IMR-90 (cell line): Measurements from ENCODE around the gene SPINK5. TPM values are rescaled to one million over a fixed set of nuclear protein-coding genes. Genes with fewer than 3 reads are reported as not detected.

Experiments used
- ATAC-seq: fragments of 200-7000 bp; cut with Tn5 transposase; 2 replicates; pipeline ENCODE4 v1.9.1; 2020; ENCODE audit warnings: low read depth, mild to moderate bottlenecking, moderate library complexity
- BruUV-seq: library from RNA; stranded (reverse); fragments of 400-500 nt; replicated peaks from 2 replicates; lab custom pipeline; 2021; lab: Mats Ljungman, UMichigan
- CTCF ChIA-PET: fragments of 300-600 bp; formaldehyde crosslinking; extraction: SDS; loops from one replicate; lab custom pipeline; 2021; ENCODE audit warnings: antibody characterized with exemption; lab: Yijun Ruan, JAX
- POLR2A ChIA-PET: fragments of 300-600 bp; sonication (Branson Sonifier 250); formaldehyde crosslinking; loops from one replicate; lab custom pipeline; 2022; ENCODE audit warnings: antibody characterized with exemption; ENCODE audit not compliant: unreplicated experiment; lab: Charles Lee
- DNase-seq: peaks from one replicate; pipeline ENCODE4 v3.0.0; 2013
- H2AFZ ChIP-seq: replicated peaks from 2 replicates; pipeline ENCODE3; 2013; ENCODE audit warnings: low read length, mild to moderate bottlenecking; ENCODE audit not compliant: poor library complexity
- H2AK5ac ChIP-seq: 2 replicates; pipeline ENCODE4 v1.6.1; 2013; ENCODE audit warnings: low read depth, low read length, inconsistent platforms
- H2AK9ac ChIP-seq: replicated peaks from 2 replicates; pipeline ENCODE3; 2013; ENCODE audit warnings: mild to moderate bottlenecking, low read depth, low read length, moderate library complexity; ENCODE audit not compliant: poor library complexity
- H2BK120ac ChIP-seq: 2 replicates; pipeline ENCODE4 v1.6.1; 2013; ENCODE audit warnings: low read depth, low read length, inconsistent platforms
- H2BK15ac ChIP-seq: 3 replicates; pipeline ENCODE4 v1.6.1; 2013; ENCODE audit warnings: low read depth, low read length, inconsistent platforms
- H2BK20ac ChIP-seq: 2 replicates; pipeline ENCODE4 v1.6.1; 2013; ENCODE audit warnings: low read depth, mild to moderate bottlenecking, inconsistent platforms, low read length, moderate library complexity
- H2BK5ac ChIP-seq: 2 replicates; pipeline ENCODE4 v1.6.1; 2013; ENCODE audit warnings: mild to moderate bottlenecking, low read depth, low read length, inconsistent platforms; ENCODE audit not compliant: poor library complexity, severe bottlenecking
- H3K14ac ChIP-seq: replicated peaks from 2 replicates; pipeline ENCODE4 v1.6.1; 2013; ENCODE audit warnings: low read depth, low read length, inconsistent platforms
- H3K18ac ChIP-seq: 2 replicates; pipeline ENCODE4 v1.6.1; 2013; ENCODE audit warnings: low read depth, low read length, control low read depth
- H3K23ac ChIP-seq: 2 replicates; pipeline ENCODE4 v1.6.1; 2013; ENCODE audit warnings: low read depth, low read length, inconsistent platforms
- H3K27ac ChIP-seq: 2 replicates; pipeline ENCODE4 v1.5.1; 2013; ENCODE audit warnings: mild to moderate bottlenecking, control low read depth, low read length; ENCODE audit not compliant: insufficient read depth
- H3K27me3 ChIP-seq: 2 replicates; pipeline ENCODE4 v1.6.1; 2013; ENCODE audit warnings: low read length; ENCODE audit not compliant: control insufficient read depth, insufficient read depth
- H3K36me3 ChIP-seq: 2 replicates; pipeline ENCODE4 v1.6.1; 2013; ENCODE audit warnings: low read length, mixed read lengths; ENCODE audit not compliant: control insufficient read depth, insufficient read depth
- H3K4ac ChIP-seq: 2 replicates; pipeline ENCODE4 v1.6.1; 2013; ENCODE audit warnings: low read depth, low read length, inconsistent platforms
- H3K4me1 ChIP-seq: 2 replicates; pipeline ENCODE4 v1.6.1; 2013; ENCODE audit warnings: low read length, mixed read lengths; ENCODE audit not compliant: control insufficient read depth, insufficient read depth
- H3K4me2 ChIP-seq: 2 replicates; pipeline ENCODE4 v1.6.1; 2013; ENCODE audit warnings: low read depth, mild to moderate bottlenecking, control low read depth, low read length, moderate library complexity
- H3K4me3 ChIP-seq: 2 replicates; pipeline ENCODE4 v1.5.1; 2013; ENCODE audit warnings: low read depth, mild to moderate bottlenecking, control low read depth, low read length, moderate library complexity; ENCODE audit not compliant: insufficient read depth
- H3K56ac ChIP-seq: 2 replicates; pipeline ENCODE4 v1.6.1; 2013; ENCODE audit warnings: low read length, inconsistent platforms; ENCODE audit not compliant: insufficient read depth; ENCODE audit errors: extremely low read depth
- H3K79me1 ChIP-seq, 2 experiments: 2 replicates each; pipeline ENCODE4 v1.6.1; 2013; ENCODE audit warnings: low read length in 2 of 2, inconsistent platforms in 1 of 2, low read depth in 1 of 2
- H3K9ac ChIP-seq: 2 replicates; pipeline ENCODE4 v1.6.1; 2013; ENCODE audit warnings: low read depth, low read length, control low read depth
- H3K9me1 ChIP-seq: 2 replicates; pipeline ENCODE4 v1.6.1; 2013; ENCODE audit warnings: low read length, inconsistent platforms; ENCODE audit not compliant: insufficient read depth
- H3K9me3 ChIP-seq: 2 replicates; pipeline ENCODE4 v1.6.1; 2013; ENCODE audit warnings: low read length; ENCODE audit not compliant: control insufficient read depth, insufficient read depth
- H4K20me1 ChIP-seq: 2 replicates; pipeline ENCODE4 v1.6.1; 2013; ENCODE audit warnings: low read length, inconsistent platforms; ENCODE audit not compliant: insufficient read depth
- H4K5ac ChIP-seq: 2 replicates; pipeline ENCODE4 v1.6.1; 2013; ENCODE audit warnings: mild to moderate bottlenecking, low read depth, low read length, control low read depth
- H4K8ac ChIP-seq, 2 experiments: 2 replicates each; pipeline ENCODE4 v1.6.1; 2013; ENCODE audit warnings: low read depth in 2 of 2, low read length in 2 of 2, control low read depth in 1 of 2, inconsistent platforms in 1 of 2
- H4K91ac ChIP-seq: 2 replicates; pipeline ENCODE4 v1.6.1; 2013; ENCODE audit warnings: low read depth, low read length, inconsistent platforms; ENCODE audit not compliant: insufficient read depth
- BHLHE40 ChIP-seq: fragments of 150-350 bp; IDR thresholded peaks from 2 replicates; pipeline ENCODE4 v1.6.1; 2016; ENCODE audit warnings: mild to moderate bottlenecking, low read depth, low read length
- CEBPB ChIP-seq: IDR thresholded peaks from 2 replicates; pipeline ENCODE4 v1.6.1; 2012; ENCODE audit warnings: low read depth, low read length, improper control_type of control experiment
- CHD1 ChIP-seq: IDR thresholded peaks from 2 replicates; pipeline ENCODE4 v1.6.1; 2012; ENCODE audit warnings: low read depth, low read length, improper control_type of control experiment
- ELK1 ChIP-seq: fragments of 150-350 bp; IDR thresholded peaks from 2 replicates; pipeline ENCODE4 v1.6.1; 2016; ENCODE audit warnings: low read depth, mild to moderate bottlenecking, low read length, moderate library complexity, borderline replicate concordance
- FOS ChIP-seq: fragments of 150-350 bp; IDR thresholded peaks from 2 replicates; pipeline ENCODE4 v1.6.1; 2016; ENCODE audit warnings: low read depth, low read length
- MAFK ChIP-seq: IDR thresholded peaks from 2 replicates; pipeline ENCODE4 v1.6.1; 2012; ENCODE audit warnings: low read depth, low read length, improper control_type of control experiment
- MAZ ChIP-seq: IDR thresholded peaks from 2 replicates; pipeline ENCODE4 v1.6.1; 2012; ENCODE audit warnings: low read depth, mild to moderate bottlenecking, low read length, improper control_type of control experiment, moderate library complexity, borderline replicate concordance
- MXI1 ChIP-seq: IDR thresholded peaks from 2 replicates; pipeline ENCODE4 v1.6.1; 2012; ENCODE audit warnings: low read depth, mild to moderate bottlenecking, low read length, moderate library complexity, borderline replicate concordance
- NFE2L2 ChIP-seq: fragments of 150-350 bp; IDR thresholded peaks from 2 replicates; pipeline ENCODE4 v1.6.1; 2016; ENCODE audit warnings: low read depth, mild to moderate bottlenecking, low read length
- POLR2A ChIP-seq: IDR thresholded peaks from 2 replicates; pipeline ENCODE4 v1.6.1; 2012; ENCODE audit warnings: mild to moderate bottlenecking, low read depth, low read length
- RAD21 ChIP-seq: IDR thresholded peaks from 2 replicates; pipeline ENCODE4 v1.6.1; 2012; ENCODE audit warnings: low read length, improper control_type of control experiment
- RCOR1 ChIP-seq: IDR thresholded peaks from 2 replicates; pipeline ENCODE4 v1.6.1; 2012; ENCODE audit warnings: mild to moderate bottlenecking, low read length, improper control_type of control experiment; ENCODE audit not compliant: insufficient replicate concordance
- RFX5 ChIP-seq: IDR thresholded peaks from 2 replicates; pipeline ENCODE4 v1.8.0; 2012; ENCODE audit warnings: low read depth, mild to moderate bottlenecking, low read length, moderate library complexity
- SMC3 ChIP-seq: fragments of 150-350 bp; IDR thresholded peaks from 2 replicates; pipeline ENCODE4 v1.6.1; 2016; ENCODE audit warnings: low read depth, mild to moderate bottlenecking, antibody characterized with exemption, low read length, moderate library complexity
- WGBS, 2 experiments: methylation state at CpG; one replicate each; pipeline versions ENCODE4 v1.1.5 to v1.1.7; 2013; ENCODE audit warnings: missing lambda C conversion rate in 2 of 2; ENCODE audit not compliant: insufficient read length in 1 of 2; ENCODE audit errors: extremely low coverage in 2 of 2; 5-methylcytosine and 5-hydroxymethylcytosine counted together
- dilution Hi-C: fragments of 300-500 bp; cut with HindIII; formaldehyde crosslinking; loops from one replicate; pipeline ENCODE4 v1.14.3; 2018; ENCODE audit warnings: low sequenced_read_pairs; ENCODE audit not compliant: unreplicated experiment
- in situ Hi-C: fragments of 300-500 bp; cut with MboI; formaldehyde crosslinking; loops from 3 replicates; pipeline ENCODE4 v1.14.3; 2019; ENCODE audit warnings: low sequenced_read_pairs, inconsistent platforms, mixed read lengths
- intact Hi-C: fragments of 100-400 bp; cut with micrococcal nuclease; formaldehyde crosslinking; loops from 2 replicates; pipeline ENCODE4 v1.10.0; 2022
- polyA plus RNA-seq, 3 experiments: library from polyadenylated mRNA; depleted of rRNA; stranded (reverse); fragments of >200 nt; gene quantifications; 2 replicates each; pipeline ENCODE4 v1.2.3, GENCODE V29; 2012; ENCODE audit warnings: low replicate concordance in 1 of 3
- total RNA-seq: library from RNA; depleted of rRNA; stranded (reverse); fragments of >200 nt; gene quantifications from 2 replicates; pipeline ENCODE4 v1.2.3, GENCODE V29; 2012
- TF ChIP-seq, protein P1 (sequence below): conservative IDR thresholded peaks from 2 replicates; pipeline ENCODE4 v1.5.1; 2012; ENCODE audit warnings: mild to moderate bottlenecking, low read depth, low read length, improper control_type of control experiment
- TF ChIP-seq, protein P2 (sequence below): fragments of 150-350 bp; IDR thresholded peaks from 2 replicates; pipeline ENCODE4 v1.6.1; 2017; ENCODE audit warnings: mild to moderate bottlenecking, antibody characterized with exemption, low read length, low read depth

The SPINK5 gene
- total and polyA plus RNA-seq, 2 of the 4 experiments (the other 2 are of a cell fraction) = not detected

DNA sequence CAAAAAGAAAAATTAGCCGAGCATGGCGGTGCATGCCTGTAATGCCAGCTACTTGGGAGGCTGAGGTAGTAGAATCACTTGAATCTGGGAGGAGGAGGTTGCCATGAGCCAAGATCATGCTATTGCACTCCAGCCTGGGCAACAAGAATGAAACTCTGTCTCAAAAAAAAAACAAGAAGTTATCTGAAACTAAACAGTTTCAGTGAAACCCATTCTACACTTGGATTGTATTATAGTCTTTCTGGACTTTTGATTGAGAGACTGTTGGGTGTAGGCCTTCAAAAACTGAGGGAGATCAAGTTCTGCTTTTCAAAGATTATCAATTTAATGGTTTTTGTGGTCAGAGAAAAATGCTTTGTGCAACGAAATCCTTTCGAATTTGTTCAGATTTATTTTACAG, 34.6 kb upstream of the SPINK5 start:
- Histone ChIP-seq H2BK20ac (no peak overlapping the region), H4K20me1 (no peaks in the 10 kb centered on the region), H3K56ac (no peak overlapping the region), H3K18ac (no peak overlapping the region), H3K9ac (no peak overlapping the region), H4K8ac (no peak overlapping the region), H3K4me3 (no peak overlapping the region), H2BK120ac (no peak overlapping the region), H3K9me1 (no peaks in the 10 kb centered on the region), H3K23ac (no peak overlapping the region), H3K4me1 (no peaks in the 10 kb centered on the region), H4K5ac (no peak overlapping the region), H3K14ac (no peak overlapping the region), H2AFZ (no peak overlapping the region), H3K9me3 (no peaks in the 10 kb centered on the region), H3K36me3 (no peaks in the 10 kb centered on the region), H4K91ac (no peak overlapping the region), H3K27ac (no peak overlapping the region), H2AK5ac (no peak overlapping the region), H2BK15ac (no peak overlapping the region), H3K4ac (no peak overlapping the region), H3K79me1 (no peaks in the 10 kb centered on the region), H3K27me3 (no peaks in the 10 kb centered on the region), H2BK5ac (no peak overlapping the region), H2AK9ac (no peak overlapping the region), H3K4me2 (no peak overlapping the region)
- no peak for DNase-seq
- CTCF ChIA-PET = no interaction called here
- ATAC-seq = no peak
- intact Hi-C loops = no loop called here
- in situ Hi-C loops = no loop called here
- POLR2A ChIA-PET = no interaction called here
- dilution Hi-C loops = no loop called here
- WGBS, 2 experiments = no CpG with 5 or more reads among the region's 4 CpGs
- no peak for TF ChIP-seq POLR2A
- no peak for TF ChIP-seq CEBPB
- no peak for TF ChIP-seq FOS
- TF ChIP-seq, protein P1, sequence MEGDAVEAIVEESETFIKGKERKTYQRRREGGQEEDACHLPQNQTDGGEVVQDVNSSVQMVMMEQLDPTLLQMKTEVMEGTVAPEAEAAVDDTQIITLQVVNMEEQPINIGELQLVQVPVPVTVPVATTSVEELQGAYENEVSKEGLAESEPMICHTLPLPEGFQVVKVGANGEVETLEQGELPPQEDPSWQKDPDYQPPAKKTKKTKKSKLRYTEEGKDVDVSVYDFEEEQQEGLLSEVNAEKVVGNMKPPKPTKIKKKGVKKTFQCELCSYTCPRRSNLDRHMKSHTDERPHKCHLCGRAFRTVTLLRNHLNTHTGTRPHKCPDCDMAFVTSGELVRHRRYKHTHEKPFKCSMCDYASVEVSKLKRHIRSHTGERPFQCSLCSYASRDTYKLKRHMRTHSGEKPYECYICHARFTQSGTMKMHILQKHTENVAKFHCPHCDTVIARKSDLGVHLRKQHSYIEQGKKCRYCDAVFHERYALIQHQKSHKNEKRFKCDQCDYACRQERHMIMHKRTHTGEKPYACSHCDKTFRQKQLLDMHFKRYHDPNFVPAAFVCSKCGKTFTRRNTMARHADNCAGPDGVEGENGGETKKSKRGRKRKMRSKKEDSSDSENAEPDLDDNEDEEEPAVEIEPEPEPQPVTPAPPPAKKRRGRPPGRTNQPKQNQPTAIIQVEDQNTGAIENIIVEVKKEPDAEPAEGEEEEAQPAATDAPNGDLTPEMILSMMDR = no peak
- no peak for TF ChIP-seq RAD21
- no peak for TF ChIP-seq RFX5
- no peak for TF ChIP-seq MAFK
- no peak for TF ChIP-seq CHD1
- TF ChIP-seq BHLHE40 = no peak
- no peak for TF ChIP-seq NFE2L2
- TF ChIP-seq, protein P2, sequence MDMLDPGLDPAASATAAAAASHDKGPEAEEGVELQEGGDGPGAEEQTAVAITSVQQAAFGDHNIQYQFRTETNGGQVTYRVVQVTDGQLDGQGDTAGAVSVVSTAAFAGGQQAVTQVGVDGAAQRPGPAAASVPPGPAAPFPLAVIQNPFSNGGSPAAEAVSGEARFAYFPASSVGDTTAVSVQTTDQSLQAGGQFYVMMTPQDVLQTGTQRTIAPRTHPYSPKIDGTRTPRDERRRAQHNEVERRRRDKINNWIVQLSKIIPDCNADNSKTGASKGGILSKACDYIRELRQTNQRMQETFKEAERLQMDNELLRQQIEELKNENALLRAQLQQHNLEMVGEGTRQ = no peak
- no peak for TF ChIP-seq RCOR1
- TF ChIP-seq MAZ = no peak
- TF ChIP-seq ELK1 = no peak
- TF ChIP-seq MXI1 = no peak
- TF ChIP-seq SMC3 = no peak
- no TSS peak for BruUV-seq
